Esophagus squamous epithelium (tissue), 5 donors: ENCODE results near the gene PCDH9. TPM values are rescaled to one million over a fixed set of nuclear protein-coding genes. Genes with fewer than 3 reads are reported as not detected.

Experiments
- DNase-seq: peaks from one replicate; lab custom pipeline; 2025; lab: John Stamatoyannopoulos, UW
- H3K27ac ChIP-seq, 4 donors: fragments of 200-600 bp; sonication (generic); one replicate each; pipeline ENCODE4 v1.5.1; 2016 to 2019; ENCODE audit warnings: mild to moderate bottlenecking in 1 of 4
- H3K27me3 ChIP-seq, 4 donors: fragments of 200-600 bp; sonication (generic); 1 replicate in 3 of 4; 2 replicates in 1 of 4; pipeline versions ENCODE4 v1.5.1 to v1.6.0; 2017 to 2021; ENCODE audit warnings: antibody characterized with exemption in 1 of 4
- H3K36me3 ChIP-seq, 3 donors: fragments of 200-600 bp; sonication (generic); one replicate each; pipeline ENCODE4 v1.5.1; 2016 to 2019
- H3K4me1 ChIP-seq, 3 donors: fragments of 200-600 bp; sonication (generic); one replicate each; pipeline ENCODE4 v1.5.1; 2017 to 2019
- H3K4me3 ChIP-seq, 4 donors: fragments of 200-600 bp; sonication (generic); 1 replicate in 3 of 4; 2 replicates in 1 of 4; pipeline ENCODE4 v1.5.1; 2016 to 2019; ENCODE audit warnings: mild to moderate bottlenecking in 2 of 4, moderate library complexity in 1 of 4
- H3K9me3 ChIP-seq, 3 donors: fragments of 200-600 bp; sonication (generic); one replicate each; pipeline ENCODE4 v1.5.1; 2016 to 2019
- CTCF ChIP-seq, 6 experiments: fragments of 450-650 bp in 4 of 6; fragments of 200-600 bp in 2 of 6; sonication (generic) in 2 of 6; IDR thresholded peaks; one replicate each; pipeline ENCODE4 v1.5.1; 2016 to 2019; ENCODE audit warnings: antibody characterized with exemption in 6 of 6, mild to moderate bottlenecking in 4 of 6, moderate library complexity in 4 of 6
- POLR2A ChIP-seq, 4 donors: fragments of 450-650 bp; IDR thresholded peaks; one replicate each; pipeline ENCODE4 v1.6.1; 2017; ENCODE audit warnings: antibody characterized with exemption in 4 of 4, mild to moderate bottlenecking in 4 of 4, moderate library complexity in 3 of 4
- WGBS, 2 donors: methylation state at CpG; one replicate each; pipeline ENCODE4 v1.1.5; 2018; 5-methylcytosine and 5-hydroxymethylcytosine counted together
- intact Hi-C: fragments of 100-400 bp; cut with DNase I; formaldehyde crosslinking; loops from one replicate; pipeline ENCODE4 v1.15.0; 2022
- total RNA-seq, 4 donors: library from RNA; depleted of rRNA; stranded (reverse); fragments of >200 nt; gene quantifications; one replicate each; pipeline ENCODE4 v1.1.0, GENCODE V29; 2016
- donor health status: DM: yes; HTN: yes; CAD: no.

Gene PCDH9
- total RNA-seq, 4 donors from 2014 or later: 0.04 to 1.9 (median 0.45) TPM

- intact Hi-C loops: no loop called here
- H3K36me3 ChIP-seq: no peaks in the 10 kb centered on the region
Measured at GRCh38 chr13:66558506-66558905, 671.6 kb downstream of the PCDH9 start.

GRCh38 chr13:66557357-66557756 lies 672.8 kb downstream of the PCDH9 start:
- no peak for TF ChIP-seq POLR2A (IDR thresholded peaks at IDR 0.05)
- Histone ChIP-seq H3K4me1 (no peaks in the 10 kb centered on the region), H3K4me3 (no peak overlapping the region), H3K36me3 (no peaks in the 10 kb centered on the region), H3K9me3 (no peaks in the 10 kb centered on the region), H3K27me3 (no peaks in the 10 kb centered on the region), H3K27ac (no peak overlapping the region)
- intact Hi-C loops: no loop called here
- WGBS, 2 donors: 74 to 81% methylated on average over 3 of the region's 3 CpGs
- no peak for DNase-seq

More at GRCh38 chr13:66558506-66558905, 671.6 kb downstream of the PCDH9 start:
- Histone ChIP-seq H3K27me3 (no peaks in the 10 kb centered on the region), H3K4me3 (no peak overlapping the region), H3K4me1 (no peaks in the 10 kb centered on the region), H3K27ac (no peak overlapping the region), H3K9me3 (no peaks in the 10 kb centered on the region)
- 54 to 55% methylated on average over 2 of the region's 2 CpGs for WGBS, 2 donors
- no peak for TF ChIP-seq CTCF (IDR thresholded peaks at IDR 0.05)
- no peak for DNase-seq

- H3K4me1 ChIP-seq: no peaks in the 10 kb centered on the region
- no peaks in the 10 kb centered on the region for H3K27me3 ChIP-seq
- DNase-seq: no peak
- H3K27ac ChIP-seq: no peak overlapping the region
- intact Hi-C loops: no loop called here
- H3K4me3 ChIP-seq: no peak overlapping the region
- TF ChIP-seq POLR2A (IDR thresholded peaks at IDR 0.05) (no peak), CTCF (IDR thresholded peaks at IDR 0.05) (no peak)
- no peaks in the 10 kb centered on the region for H3K9me3 ChIP-seq
- H3K36me3 ChIP-seq: no peaks in the 10 kb centered on the region
Measured at GRCh38 chr13:66556306-66556705, 673.8 kb downstream of the PCDH9 start.

- no peaks in the 10 kb centered on the region for H3K27me3 ChIP-seq
- H3K4me3 ChIP-seq: no peak overlapping the region
- intact Hi-C loops: no loop called here
- no peaks in the 10 kb centered on the region for H3K36me3 ChIP-seq
- DNase-seq: no peak
- H3K9me3 ChIP-seq: no peaks in the 10 kb centered on the region
- H3K27ac ChIP-seq: no peak overlapping the region
- no peaks in the 10 kb centered on the region for H3K4me1 ChIP-seq
- TF ChIP-seq POLR2A (IDR thresholded peaks at IDR 0.05) (no peak), CTCF (IDR thresholded peaks at IDR 0.05) (no peak)
- 84 to 85% methylated on average over 2 of the region's 2 CpGs for WGBS, 2 donors
Measured at GRCh38 chr13:66553391-66553790, 676.7 kb downstream of the PCDH9 start.

- 65 to 73% methylated on average over 4 of the region's 4 CpGs for WGBS, 2 donors
Measured at GRCh38 chr13:66551128-66551527, 679.0 kb downstream of the PCDH9 start.

More at GRCh38 chr13:66551128-66551527, 679.0 kb downstream of the PCDH9 start:
- no peak for TF ChIP-seq POLR2A (IDR thresholded peaks at IDR 0.05)
- TF ChIP-seq CTCF (IDR thresholded peaks at IDR 0.05): no peak
- no peaks in the 10 kb centered on the region for H3K4me1 ChIP-seq
- DNase-seq: no peak
- H3K36me3 ChIP-seq: no peaks in the 10 kb centered on the region
- H3K27me3 ChIP-seq: no peaks in the 10 kb centered on the region
- H3K9me3 ChIP-seq: no peaks in the 10 kb centered on the region
- no peak overlapping the region for H3K4me3 ChIP-seq
- H3K27ac ChIP-seq: no peak overlapping the region
- intact Hi-C loops: no loop called here
